ENCODE data around the gene SPRY4.
"Not testable (repeated sequence)": the region's sequence is repeated elsewhere in the genome, so short reads cannot be mapped to it uniquely, and the experiment has no call there.

Gene SPRY4

DNA sequence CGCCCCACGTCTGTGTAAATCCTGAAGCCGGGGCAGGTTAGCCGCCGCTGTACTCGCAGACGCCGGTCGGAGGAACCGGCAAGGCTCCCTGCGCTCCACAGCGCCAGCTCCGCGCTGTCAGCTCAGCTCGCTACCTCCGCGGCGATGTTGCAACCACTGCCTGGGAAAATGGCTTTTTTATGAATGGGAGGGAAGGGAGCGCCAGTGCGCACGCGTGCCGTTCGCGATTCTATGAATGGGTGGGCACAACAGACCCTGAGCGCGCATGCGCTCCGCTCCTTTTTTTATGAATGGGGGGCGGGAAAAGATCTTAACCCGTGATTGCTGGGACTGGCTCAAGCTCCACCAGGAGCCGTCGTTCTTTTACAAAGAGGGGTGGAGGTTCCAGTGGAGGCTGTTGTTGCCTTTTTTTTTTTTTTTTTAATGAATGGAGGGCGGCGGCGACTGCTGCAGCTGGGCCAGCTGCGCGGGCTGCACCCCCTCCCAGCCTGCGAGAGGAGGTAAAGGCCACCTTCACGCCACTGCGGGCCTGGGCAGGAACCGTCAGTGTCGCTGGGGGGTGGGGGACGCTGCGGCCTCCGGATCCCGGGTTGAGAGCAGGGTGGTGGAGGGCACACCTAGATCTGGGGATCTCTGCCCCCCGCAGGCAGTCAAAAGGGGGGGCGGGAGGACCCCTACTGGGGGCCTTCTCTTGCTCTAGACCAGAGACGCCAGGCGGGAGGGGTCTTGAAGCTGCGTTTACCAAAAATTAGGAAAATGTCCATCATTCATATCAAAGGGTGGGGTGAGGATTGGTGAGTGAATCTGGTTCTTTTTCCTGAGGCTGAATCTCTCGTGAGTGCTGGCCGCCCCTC, at the start of gene SPRY4:
TSS of gene SPRY4 (minus strand) at position 151 of the 854 bp plus-strand sequence. CDS start 9,913 bp downstream, outside the sequence.
- Histone ChIP-seq H2AFZ (ENCODE audit: low read depth, low read length) (peak within 1 kb of the TSS; percentile 89), H3K4me1 (ENCODE audit: insufficient read depth, low read length) (peaks cover 61% of the 10 kb centered on the region), H3K9me3 (ENCODE audit: low read length) (no peaks in the 10 kb centered on the region), H3K36me3 (ENCODE audit: insufficient read depth, low read length) (no peaks in the 10 kb centered on the region), H3K4me3 (ENCODE audit: low read length) (peak within 1 kb of the TSS; percentile 58), H3K27me3 (ENCODE audit: insufficient read depth, low read length) (peaks cover 25% of the 10 kb centered on the region)

DNA sequence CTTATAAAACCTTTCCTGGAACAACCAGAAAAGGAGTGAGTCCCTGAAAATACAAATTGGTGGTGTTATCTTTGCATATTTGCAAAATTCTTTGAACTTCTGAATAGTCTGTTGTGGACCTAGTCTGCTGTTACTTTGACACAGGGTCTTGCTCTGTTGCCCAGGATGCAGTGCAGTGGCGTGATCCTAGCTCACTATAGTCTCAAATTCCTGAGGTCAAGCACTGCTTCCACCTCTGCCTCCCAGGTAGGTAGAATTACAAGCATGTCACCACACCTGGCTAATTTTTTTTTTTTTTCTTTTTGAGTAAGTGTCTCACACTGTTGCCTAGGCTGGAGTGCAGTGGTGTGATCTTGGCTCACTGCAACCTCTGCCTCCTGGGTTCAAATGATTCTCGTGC, 43.7 kb upstream of the SPRY4 start:
- Histone ChIP-seq H3K4me1 (ENCODE audit: insufficient read depth, low read length) (no peaks in the 10 kb centered on the region), H3K4me3 (ENCODE audit: low read length) (no peak overlapping the region), H2AFZ (ENCODE audit: low read depth, low read length) (no peak overlapping the region), H3K36me3 (ENCODE audit: insufficient read depth, low read length) (no peaks in the 10 kb centered on the region), H3K9me3 (ENCODE audit: low read length) (no peaks in the 10 kb centered on the region), H3K27me3 (ENCODE audit: insufficient read depth, low read length) (no peaks in the 10 kb centered on the region)

GRCh38 chr5:142366007-142366406, 41.2 kb upstream of the SPRY4 start:
- Histone ChIP-seq H2AFZ (ENCODE audit: low read depth, low read length) (no peak overlapping the region), H3K4me3 (ENCODE audit: low read length) (no peak overlapping the region), H3K4me1 (ENCODE audit: insufficient read depth, low read length) (peaks cover 5% of the 10 kb centered on the region), H3K36me3 (ENCODE audit: insufficient read depth, low read length) (no peaks in the 10 kb centered on the region), H3K9me3 (ENCODE audit: low read length) (no peaks in the 10 kb centered on the region), H3K27me3 (ENCODE audit: insufficient read depth, low read length) (no peaks in the 10 kb centered on the region)

- peaks cover 15% of the 10 kb centered on the region for H3K4me1 ChIP-seq (ENCODE audit: insufficient read depth, low read length)
- H3K36me3 ChIP-seq (ENCODE audit: insufficient read depth, low read length), result no peaks in the 10 kb centered on the region
- no peaks in the 10 kb centered on the region for H3K9me3 ChIP-seq (ENCODE audit: low read length)
- no peaks in the 10 kb centered on the region for H3K27me3 ChIP-seq (ENCODE audit: insufficient read depth, low read length)
- H2AFZ ChIP-seq (ENCODE audit: low read depth, low read length), result no peak overlapping the region
- no peak overlapping the region for H3K4me3 ChIP-seq (ENCODE audit: low read length)
Measured at GRCh38 chr5:142364251-142365145, 39.7 kb upstream of the SPRY4 start.

DNA sequence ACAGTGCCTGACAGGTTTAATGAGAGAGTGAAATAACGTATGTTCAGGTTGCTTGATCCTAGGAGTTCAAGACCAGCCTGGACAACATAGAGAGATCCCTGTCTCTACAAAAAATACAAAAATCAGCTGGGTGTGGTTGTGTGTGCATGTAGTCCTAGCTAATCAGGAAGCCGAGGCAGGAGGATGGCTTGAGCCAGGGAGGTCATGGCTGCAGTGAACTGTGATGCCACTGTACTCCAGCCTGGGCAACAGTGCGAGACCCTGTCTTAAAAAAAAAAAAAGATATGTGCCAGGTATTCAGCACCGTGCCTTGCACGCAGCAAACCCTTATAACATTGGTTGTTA, 38.8 kb upstream of the SPRY4 start:
- Histone ChIP-seq H2AFZ (ENCODE audit: low read depth, low read length) (no peak overlapping the region), H3K9me3 (ENCODE audit: low read length) (no peaks in the 10 kb centered on the region), H3K4me3 (ENCODE audit: low read length) (no peak overlapping the region), H3K36me3 (ENCODE audit: insufficient read depth, low read length) (no peaks in the 10 kb centered on the region), H3K4me1 (ENCODE audit: insufficient read depth, low read length) (peaks cover 15% of the 10 kb centered on the region), H3K27me3 (ENCODE audit: insufficient read depth, low read length) (no peaks in the 10 kb centered on the region)

- H3K4me3 ChIP-seq (ENCODE audit: low read length); H2AFZ ChIP-seq (ENCODE audit: low read depth, low read length); H3K9me3 ChIP-seq (ENCODE audit: low read length); H3K36me3 ChIP-seq (ENCODE audit: insufficient read depth, low read length); H3K27me3 ChIP-seq (ENCODE audit: insufficient read depth, low read length): not testable (repeated sequence)
- H3K4me1 ChIP-seq (ENCODE audit: insufficient read depth, low read length), result peaks cover 20% of the 10 kb centered on the region
Measured at GRCh38 chr5:142362193-142362592, 37.4 kb upstream of the SPRY4 start.

DNA sequence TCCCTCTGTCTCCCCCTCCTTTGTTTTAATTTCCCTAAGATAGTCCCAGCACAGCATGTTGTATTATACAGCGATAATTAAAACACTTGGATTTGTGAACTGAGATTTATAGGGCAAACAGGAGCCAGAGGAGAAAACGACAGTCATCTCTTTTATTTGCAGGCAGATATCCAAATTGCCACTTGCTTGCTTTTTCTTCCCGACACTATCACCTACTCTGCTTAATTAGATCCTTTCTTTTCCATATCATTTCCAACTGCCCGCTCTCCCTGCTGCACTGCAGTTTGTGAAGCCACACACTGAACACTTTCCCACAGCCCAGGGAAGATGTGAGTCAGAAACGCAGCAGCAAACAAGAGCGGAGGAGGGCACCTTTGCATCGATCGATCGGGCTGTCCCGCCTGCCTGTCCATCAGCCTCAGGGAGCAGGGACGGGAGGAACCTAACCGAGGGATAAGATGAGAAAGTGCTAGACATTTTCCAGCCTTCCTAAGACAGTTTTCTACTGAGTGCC, 35.8 kb upstream of the SPRY4 start:
- no peak overlapping the region for H3K4me3 ChIP-seq (ENCODE audit: low read length)
- peaks cover 20% of the 10 kb centered on the region for H3K4me1 ChIP-seq (ENCODE audit: insufficient read depth, low read length)
- H3K27me3 ChIP-seq (ENCODE audit: insufficient read depth, low read length), result no peaks in the 10 kb centered on the region
- peak overlapping the region; percentile 26 for H2AFZ ChIP-seq (ENCODE audit: low read depth, low read length)
- no peaks in the 10 kb centered on the region for H3K9me3 ChIP-seq (ENCODE audit: low read length)
- no peaks in the 10 kb centered on the region for H3K36me3 ChIP-seq (ENCODE audit: insufficient read depth, low read length)

DNA sequence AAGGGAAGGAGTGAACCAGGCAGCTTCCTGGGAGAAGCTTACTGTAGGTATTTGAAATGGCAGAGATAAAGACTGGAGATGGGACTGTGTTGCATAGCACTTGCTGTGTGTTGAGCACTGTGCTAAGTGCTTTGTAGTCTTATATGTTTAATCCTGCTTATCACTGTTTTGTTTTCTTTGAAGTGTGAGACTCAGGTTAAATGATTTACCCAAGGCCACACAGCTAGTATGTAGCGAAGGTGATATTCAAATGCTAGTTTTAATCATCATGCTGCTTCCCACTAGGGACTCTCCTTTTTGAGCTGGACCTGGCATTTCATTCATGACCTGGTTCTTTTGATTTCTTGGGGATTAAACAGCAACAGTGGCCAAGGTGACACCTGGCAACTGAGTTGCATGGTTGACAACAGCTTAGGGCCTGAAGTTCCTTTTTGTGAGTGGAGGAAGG, 35.3 kb upstream of the SPRY4 start:
- H3K4me1 ChIP-seq (ENCODE audit: insufficient read depth, low read length), result peaks cover 20% of the 10 kb centered on the region
- no peak overlapping the region for H3K4me3 ChIP-seq (ENCODE audit: low read length)
- peak overlapping the region; percentile 26 for H2AFZ ChIP-seq (ENCODE audit: low read depth, low read length)

GRCh38 chr5:142358648-142359047, 33.8 kb upstream of the SPRY4 start:
- no peaks in the 10 kb centered on the region for H3K27me3 ChIP-seq (ENCODE audit: insufficient read depth, low read length)
- H3K36me3 ChIP-seq (ENCODE audit: insufficient read depth, low read length), result no peaks in the 10 kb centered on the region
- H3K9me3 ChIP-seq (ENCODE audit: low read length), result no peaks in the 10 kb centered on the region
- no peak overlapping the region for H3K4me3 ChIP-seq (ENCODE audit: low read length)
- H3K4me1 ChIP-seq (ENCODE audit: insufficient read depth, low read length), result peaks cover 20% of the 10 kb centered on the region
- no peak overlapping the region for H2AFZ ChIP-seq (ENCODE audit: low read depth, low read length)

More for the DNA sequence above, 35.3 kb upstream of the SPRY4 start:
- H3K9me3 ChIP-seq (ENCODE audit: low read length), result no peaks in the 10 kb centered on the region
- H3K36me3 ChIP-seq (ENCODE audit: insufficient read depth, low read length), result no peaks in the 10 kb centered on the region
- H3K27me3 ChIP-seq (ENCODE audit: insufficient read depth, low read length), result no peaks in the 10 kb centered on the region

- Histone ChIP-seq H3K9me3 (ENCODE audit: low read length) (no peaks in the 10 kb centered on the region), H3K27me3 (ENCODE audit: insufficient read depth, low read length) (no peaks in the 10 kb centered on the region), H3K4me1 (ENCODE audit: insufficient read depth, low read length) (peaks cover 20% of the 10 kb centered on the region), H3K36me3 (ENCODE audit: insufficient read depth, low read length) (no peaks in the 10 kb centered on the region), H2AFZ (ENCODE audit: low read depth, low read length) (no peak overlapping the region), H3K4me3 (ENCODE audit: low read length) (no peak overlapping the region)
Measured at GRCh38 chr5:142358121-142358520, 33.3 kb upstream of the SPRY4 start.

GRCh38 chr5:142357469-142358090, 32.8 kb upstream of the SPRY4 start:
- no peaks in the 10 kb centered on the region for H3K9me3 ChIP-seq (ENCODE audit: low read length)
- H2AFZ ChIP-seq (ENCODE audit: low read depth, low read length), result peak overlapping the region; percentile 93
- no peaks in the 10 kb centered on the region for H3K36me3 ChIP-seq (ENCODE audit: insufficient read depth, low read length)
- H3K4me1 ChIP-seq (ENCODE audit: insufficient read depth, low read length), result peaks cover 19% of the 10 kb centered on the region
- no peaks in the 10 kb centered on the region for H3K27me3 ChIP-seq (ENCODE audit: insufficient read depth, low read length)
- H3K4me3 ChIP-seq (ENCODE audit: low read length), result peak overlapping the region; percentile 59

GRCh38 chr5:142356716-142357468, 32.1 kb upstream of the SPRY4 start:
- peak overlapping the region; percentile 93 for H2AFZ ChIP-seq (ENCODE audit: low read depth, low read length)
- no peaks in the 10 kb centered on the region for H3K9me3 ChIP-seq (ENCODE audit: low read length)
- peaks cover 18% of the 10 kb centered on the region for H3K4me1 ChIP-seq (ENCODE audit: insufficient read depth, low read length)
- no peaks in the 10 kb centered on the region for H3K27me3 ChIP-seq (ENCODE audit: insufficient read depth, low read length)
- H3K36me3 ChIP-seq (ENCODE audit: insufficient read depth, low read length), result no peaks in the 10 kb centered on the region
- peak overlapping the region; percentile 59 for H3K4me3 ChIP-seq (ENCODE audit: low read length)
